Activated CD8-positive, alpha-beta memory T cell treated with anti-CD3 and anti-CD28 coated beads for 36 hours (primary cell): ENCODE measurements around the gene PTTG1. TPM values are rescaled to one million over a fixed set of nuclear protein-coding genes. Genes with fewer than 3 reads are reported as not detected.
"Not testable (repeated sequence)": the region's sequence is repeated elsewhere in the genome, so short reads cannot be mapped to it uniquely, and the experiment has no call there.

Experiments used
- CTCF ChIA-PET: fragments of 350-600 bp; sonication (Branson Sonifier 250); formaldehyde crosslinking; loops from one replicate; lab custom pipeline; 2021; ENCODE audit warnings: antibody characterized with exemption; lab: Charles Lee
- POLR2A ChIA-PET: fragments of 350-600 bp; sonication (Branson Sonifier 250); formaldehyde crosslinking; loops from one replicate; lab custom pipeline; 2021; ENCODE audit warnings: antibody characterized with exemption; lab: Charles Lee
- total RNA-seq, 2 experiments: library from RNA; stranded (reverse); gene quantifications; one replicate each; pipeline ENCODE4 v1.2.3, GENCODE V29; 2021

PTTG1 gene
- total RNA-seq, 2 experiments from 2014 or later, result 103 to 106 TPM

- ChIA-PET CTCF (interaction anchor here (0.6 to 1.4 kb wide), 4 partner anchors 16 to 20 kb away, joined by 3 to 7 read pairs (median 5); partner anchors contain the start of gene FAM200C), POLR2A (interaction anchor here (0.6 to 2.1 kb wide), 7 partner anchors 18 to 410 kb away, joined by 3 to 11 read pairs (median 7); partner anchors contain the start of gene TTC1)
Observed at GRCh38 chr5:160418561-160419457, 2.8 kb upstream of the PTTG1 start, which contains the start of gene SLU7. Gene SLU7, minus strand, starts transcription at chr5:160419081. Its CDS starts 3,787 bp downstream, at chr5:160415294.

GRCh38 chr5:160419458-160420330 is 2.0 kb upstream of the PTTG1 start:
- CTCF ChIA-PET, result interaction anchor here (0.6 to 0.9 kb wide), 3 partner anchors 17 to 79 kb away, joined by 3 to 7 read pairs (median 4); no protein-coding TSS in a partner anchor
- POLR2A ChIA-PET, result interaction anchor here (0.6 to 2.1 kb wide), 7 partner anchors 19 to 411 kb away, joined by 4 to 11 read pairs (median 7); partner anchors contain the start of gene TTC1

DNA sequence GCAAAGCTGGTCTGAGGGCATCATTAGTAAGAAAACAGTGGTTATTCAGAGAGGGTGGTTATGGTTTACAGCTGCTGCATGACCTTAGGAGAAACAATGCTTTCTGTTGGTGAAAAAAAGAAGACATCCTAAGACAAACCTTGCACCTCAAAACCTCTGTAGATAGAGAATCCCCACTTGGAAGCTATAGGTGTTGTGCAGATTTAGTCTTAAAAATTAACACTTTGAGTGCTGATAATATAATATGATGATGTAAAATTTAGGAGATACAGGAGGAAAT is 1.4 kb upstream of the PTTG1 start:
- ChIA-PET CTCF (interaction anchor here (0.7 kb wide), 1 partner anchor 78 kb away, joined by 3 read pairs; no protein-coding TSS in a partner anchor), POLR2A (interaction anchor here (0.6 kb wide), 1 partner anchor 198 kb away, joined by 4 read pairs; no protein-coding TSS in a partner anchor)

DNA sequence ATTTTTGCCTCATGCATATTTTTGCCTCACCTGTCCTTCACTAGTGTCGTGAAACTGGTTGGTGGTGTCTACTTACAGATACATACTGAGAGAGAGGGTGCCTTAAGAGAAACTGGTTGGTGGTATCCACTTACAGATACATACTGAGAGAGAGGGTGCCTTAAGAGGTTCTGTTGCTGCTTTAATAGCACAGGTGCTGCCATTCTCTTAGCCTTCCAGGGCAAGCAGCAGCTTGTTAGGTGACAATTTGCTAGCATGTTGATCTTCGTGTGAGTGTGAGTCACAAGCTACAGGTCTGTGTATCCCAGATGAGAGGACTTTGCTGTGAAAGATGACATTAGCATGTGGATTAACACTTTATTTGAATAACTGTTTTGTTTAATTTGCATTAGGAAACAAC is 1.4 kb downstream of the PTTG1 start:
- ChIA-PET CTCF (interaction anchor here (1.5 to 9.0 kb wide), 3 partner anchors 15 to 83 kb away, joined by 3 to 48 read pairs (median 5); no protein-coding TSS in a partner anchor), POLR2A (interaction anchor here (1.0 kb wide), 1 partner anchor 57 kb away, joined by 4 read pairs; no protein-coding TSS in a partner anchor)

- ChIA-PET CTCF (interaction anchor here (9.0 kb wide), 1 partner anchor 11 kb away, joined by 48 read pairs; no protein-coding TSS in a partner anchor), POLR2A (no interaction called here)
Observed at GRCh38 chr5:160427607-160428006, 6.0 kb downstream of the PTTG1 start.

DNA sequence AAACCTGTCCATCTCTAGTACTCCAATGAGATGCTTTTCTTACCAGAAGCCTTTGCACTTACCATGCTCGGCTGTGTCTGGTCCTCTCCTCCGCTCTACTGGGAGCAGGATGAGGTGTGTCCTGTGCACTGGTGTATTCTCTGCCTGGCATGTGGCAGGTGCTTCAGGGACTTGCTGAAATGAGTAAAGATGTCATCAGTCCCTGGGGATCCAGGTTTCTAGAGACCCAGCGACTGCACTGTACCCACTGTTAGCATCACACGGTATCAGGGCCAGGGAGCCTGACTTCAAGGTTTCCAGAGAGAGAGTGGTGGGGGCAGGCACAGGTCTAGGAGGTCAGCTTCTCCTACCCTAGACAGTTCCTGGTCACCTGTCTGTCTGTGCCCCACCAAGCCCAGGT is 10.5 kb downstream of the PTTG1 start:
- CTCF ChIA-PET, result no interaction called here

GRCh38 chr5:160432787-160433186 is 11.1 kb downstream of the PTTG1 start:
- ChIA-PET POLR2A (no interaction called here), CTCF (interaction anchor here (0.6 kb wide), 1 partner anchor 13 kb away, joined by 3 read pairs; no protein-coding TSS in a partner anchor)

More for the DNA sequence above, 10.5 kb downstream of the PTTG1 start:
- POLR2A ChIA-PET, result no interaction called here

- ChIA-PET POLR2A (no interaction called here), CTCF (no interaction called here)
Observed at GRCh38 chr5:160434022-160434531, 12.4 kb downstream of the PTTG1 start.

GRCh38 chr5:160435532-160435931 is 13.9 kb downstream of the PTTG1 start:
- POLR2A ChIA-PET, result no interaction called here
- CTCF ChIA-PET, result no interaction called here

DNA sequence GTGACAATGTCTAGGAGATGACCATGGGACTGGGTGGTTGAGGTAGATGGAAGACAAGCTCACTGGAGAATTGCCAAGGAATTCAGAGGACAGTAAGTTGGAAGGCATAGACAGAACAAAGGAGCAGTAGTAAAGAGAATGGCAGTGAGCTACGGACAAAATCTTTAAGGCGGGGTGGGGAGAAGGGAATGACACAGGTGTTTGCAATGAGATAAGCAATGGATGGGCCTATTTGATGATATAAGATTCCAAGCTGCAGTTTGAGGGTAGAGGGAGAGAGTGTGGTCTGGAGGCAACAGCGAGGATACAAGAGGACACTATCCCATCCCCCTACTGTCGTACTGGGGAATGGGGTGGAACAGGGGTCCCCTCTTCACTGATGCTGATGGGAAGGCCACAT is 14.4 kb downstream of the PTTG1 start:
- POLR2A ChIA-PET, result no interaction called here
- CTCF ChIA-PET, result no interaction called here

- POLR2A ChIA-PET, CTCF ChIA-PET: not testable (repeated sequence)
Observed at GRCh38 chr5:160436661-160437060, 15.0 kb downstream of the PTTG1 start.

- CTCF ChIA-PET, result interaction anchor here (3.1 to 3.2 kb wide), 2 partner anchors 12 to 70 kb away, joined by 33 to 48 read pairs; partner anchors contain the start of gene PTTG1
Observed at GRCh38 chr5:160437271-160437670, 15.6 kb downstream of the PTTG1 start.

DNA sequence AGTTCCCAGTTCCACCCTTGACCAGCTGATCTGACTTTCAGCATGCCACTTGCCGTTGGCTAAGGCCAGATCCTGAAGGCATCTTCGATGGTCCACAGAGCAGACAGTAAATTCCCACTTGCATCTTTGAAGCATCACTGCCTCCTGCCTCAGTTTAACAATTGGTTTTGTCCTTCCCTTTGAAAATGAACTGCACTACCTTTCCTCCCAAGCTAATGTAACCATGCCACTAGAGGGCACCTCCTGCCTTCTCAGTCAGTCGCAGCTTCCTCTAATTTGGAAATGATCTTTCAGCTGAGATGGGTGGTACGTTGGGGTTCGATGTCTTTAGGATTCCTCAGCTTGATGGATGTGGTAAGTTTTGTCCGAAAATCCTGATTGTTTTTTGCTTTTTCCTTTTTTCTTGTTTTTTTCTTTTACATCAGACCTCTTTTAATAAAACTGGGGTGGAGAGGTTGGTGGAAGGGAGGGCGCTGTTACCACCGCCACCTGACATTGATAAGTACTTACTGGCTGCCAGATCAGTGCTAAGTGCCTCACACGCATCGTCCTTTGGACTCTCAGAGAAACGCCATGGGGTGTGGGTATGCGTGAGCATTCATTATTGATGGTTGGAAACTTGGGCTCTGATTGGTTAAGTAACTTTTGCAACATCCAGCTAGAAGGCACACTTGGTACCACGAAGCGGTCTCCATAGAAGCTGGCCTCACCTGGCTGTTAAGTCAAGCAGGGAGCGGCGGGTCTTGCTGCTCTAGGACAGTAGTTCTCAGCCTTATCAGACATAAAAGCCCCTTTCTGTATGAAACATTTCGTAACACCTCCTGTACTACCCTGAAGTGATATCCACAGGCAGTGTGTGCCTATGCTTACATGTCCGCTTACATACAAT is 16.9 kb downstream of the PTTG1 start:
- CTCF ChIA-PET, result interaction anchor here (0.8 to 3.7 kb wide), 19 partner anchors 10 to 108 kb away, joined by 3 to 48 read pairs (median 6); partner anchors contain the start of genes PTTG1 and SLU7

More at GRCh38 chr5:160437271-160437670, 15.6 kb downstream of the PTTG1 start:
- POLR2A ChIA-PET, result no interaction called here

DNA sequence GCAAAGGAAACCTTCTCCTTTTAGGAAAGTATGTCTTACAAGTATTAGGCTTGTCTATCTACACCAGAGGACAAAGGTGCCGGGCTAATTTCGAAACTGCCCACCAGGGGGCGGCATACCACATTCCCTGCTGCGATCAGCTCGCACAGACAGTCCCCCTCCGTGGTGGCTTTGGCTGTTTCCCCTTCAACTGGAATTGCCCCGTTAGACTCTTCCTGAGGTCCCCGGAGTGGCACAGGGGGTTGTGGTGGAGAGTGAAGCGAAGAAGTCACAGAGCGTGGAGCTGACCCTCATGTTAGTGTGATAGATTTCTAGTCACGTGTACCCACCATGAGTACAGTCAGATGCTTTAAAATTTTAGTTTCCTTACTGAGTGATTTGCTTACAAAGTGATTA is 17.5 kb downstream of the PTTG1 start:
- CTCF ChIA-PET, result interaction anchor here (0.7 to 3.7 kb wide), 17 partner anchors 9 to 78 kb away, joined by 3 to 48 read pairs (median 6); partner anchors contain the start of genes FAM200C, PTTG1 and SLU7
- POLR2A ChIA-PET, result interaction anchor here (1.1 to 1.9 kb wide), 3 partner anchors 17 to 68 kb away, joined by 4 to 6 read pairs (median 6); partner anchors contain the start of gene PTTG1

More for the DNA sequence above, 16.9 kb downstream of the PTTG1 start:
- POLR2A ChIA-PET, result interaction anchor here (0.8 to 1.9 kb wide), 3 partner anchors 16 to 68 kb away, joined by 3 to 6 read pairs (median 6); partner anchors contain the start of gene PTTG1

GRCh38 chr5:160441311-160441781 is 19.7 kb downstream of the PTTG1 start:
- ChIA-PET POLR2A (no interaction called here), CTCF (interaction anchor here (1.1 to 3.7 kb wide), 2 partner anchors 25 to 65 kb away, joined by 3 to 27 read pairs; no protein-coding TSS in a partner anchor)

DNA sequence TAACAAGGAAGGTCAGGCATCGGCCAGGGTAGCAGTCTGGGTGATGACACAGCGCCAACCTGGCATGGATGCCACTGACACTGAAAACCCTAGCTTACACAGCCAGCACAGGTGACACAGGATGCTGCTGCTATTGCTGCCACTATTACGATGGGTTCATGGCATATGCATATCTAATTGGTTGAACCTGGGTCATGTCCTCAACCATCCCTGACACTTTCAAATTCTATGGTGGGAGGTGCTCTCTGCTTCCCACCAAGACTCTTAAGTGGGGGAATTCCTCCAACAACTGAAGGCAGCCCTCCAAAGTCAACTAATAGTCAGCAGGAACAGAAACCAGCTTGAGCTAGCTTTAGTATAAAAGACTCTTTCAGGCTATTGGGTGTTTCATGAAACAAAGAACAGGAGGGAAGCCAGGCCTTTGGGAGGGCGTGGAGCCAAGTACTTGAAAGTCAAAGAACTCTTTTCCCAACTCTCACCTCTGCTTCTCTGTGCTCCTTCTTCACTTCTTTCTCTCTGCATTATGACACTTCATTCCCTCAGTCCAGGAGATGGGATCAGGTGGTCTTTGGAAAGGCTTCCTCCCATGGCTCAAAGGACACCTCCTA is 21.3 kb downstream of the PTTG1 start:
- CTCF ChIA-PET, result interaction anchor here (1.5 kb wide), 1 partner anchor 15 kb away, joined by 3 read pairs; no protein-coding TSS in a partner anchor
- POLR2A ChIA-PET, result no interaction called here

- POLR2A ChIA-PET, result no interaction called here
- CTCF ChIA-PET, result interaction anchor here (1.5 kb wide), 1 partner anchor 14 kb away, joined by 3 read pairs; no protein-coding TSS in a partner anchor
Observed at GRCh38 chr5:160444407-160444806, 22.8 kb downstream of the PTTG1 start.
